ENCODE data around the gene IVNS1ABP. TPM values are rescaled to one million over a fixed set of nuclear protein-coding genes. Genes with fewer than 3 reads are reported as not detected.

The IVNS1ABP gene
- total and polyA plus RNA-seq, 2 donors (not counting 3 experiments of a cell fraction or from before 2014, with no cell fraction given): 26.3 to 81.6 TPM

- intact Hi-C loops (cut with micrococcal nuclease): no loop called here
- Histone ChIP-seq H4K20me1 (replicated peaks; ENCODE audit: control insufficient read depth, extremely low read depth, insufficient read depth, low read length) (no peaks in the 10 kb centered on the region), H3K36me3 (ENCODE audit: control insufficient read depth in 2 of 2, extremely low read depth in 1 of 2, insufficient read depth in 2 of 2, low read length in 2 of 2) (no peaks in the 10 kb centered on the region), H3K79me2 (ENCODE audit: control insufficient read depth, insufficient read depth, low read length) (no peaks in the 10 kb centered on the region), H3K9me1 (replicated peaks; ENCODE audit: control insufficient read depth, extremely low read depth, insufficient read depth, low read length) (no peaks in the 10 kb centered on the region), H3K4me3 (replicated peaks in 1 of 3; ENCODE audit: insufficient read depth in 1 of 3, low read depth in 1 of 3, low read length in 3 of 3) (no peak overlapping the region), H3K9me3 (replicated peaks; ENCODE audit: control insufficient read depth, insufficient read depth, low read length) (no peaks in the 10 kb centered on the region), H2AFZ (ENCODE audit: low read depth, low read length) (no peak overlapping the region), H3K4me1 (ENCODE audit: control insufficient read depth, extremely low read depth, insufficient read depth, low read length) (no peaks in the 10 kb centered on the region), H3K27me3 (ENCODE audit: control insufficient read depth in 2 of 2, insufficient read depth in 2 of 2, low read length in 2 of 2) (no peaks in the 10 kb centered on the region), H3K27ac (ENCODE audit: insufficient read depth, low read depth, low read length) (no peak overlapping the region), H3K4me2 (ENCODE audit: insufficient read depth, low read length) (no peak overlapping the region), H3K9ac (replicated peaks; ENCODE audit: extremely low read depth, insufficient read depth, low read length) (no peak overlapping the region)
- BruUV-seq (replicated peaks): no TSS peak
- POLR2A ChIA-PET: no interaction called here
- DNase-seq (ENCODE audit: low read depth, low spot score) (no peak), FAIRE-seq (no peak)
- CTCF ChIA-PET: interaction anchor here (2.2 kb wide), 1 partner anchor 392 kb away, joined by 8 read pairs; no protein-coding TSS in a partner anchor
- dilution Hi-C loops (cut with MboI; ENCODE audit: extremely low pct_ligation_motif_present, low sequenced_read_pairs): no loop called here
- TF ChIP-seq EZH2 (IDR thresholded peaks at IDR 0.05; ENCODE audit: borderline replicate concordance, low read depth, low read length, severe bottlenecking) (no peak), POLR2A (IDR thresholded peaks at IDR 0.05; ENCODE audit: low read depth, low read length) (no peak), MYC (IDR thresholded peaks at IDR 0.05; ENCODE audit: low read depth, low read length) (no peak), JUN (IDR thresholded peaks at IDR 0.05; ENCODE audit: borderline replicate concordance, insufficient read depth, insufficient read length, low read depth) (no peak), GATA2 (IDR thresholded peaks at IDR 0.05; ENCODE audit: insufficient read depth, insufficient read length, low read depth, low read length) (no peak), FOS (IDR thresholded peaks at IDR 0.05; ENCODE audit: borderline replicate concordance, insufficient read depth, low read length) (no peak), POLR2AphosphoS5 (IDR thresholded peaks at IDR 0.05; ENCODE audit: insufficient read depth, low read depth, low read length) (no peak)
- TF ChIP-seq, protein P1, sequence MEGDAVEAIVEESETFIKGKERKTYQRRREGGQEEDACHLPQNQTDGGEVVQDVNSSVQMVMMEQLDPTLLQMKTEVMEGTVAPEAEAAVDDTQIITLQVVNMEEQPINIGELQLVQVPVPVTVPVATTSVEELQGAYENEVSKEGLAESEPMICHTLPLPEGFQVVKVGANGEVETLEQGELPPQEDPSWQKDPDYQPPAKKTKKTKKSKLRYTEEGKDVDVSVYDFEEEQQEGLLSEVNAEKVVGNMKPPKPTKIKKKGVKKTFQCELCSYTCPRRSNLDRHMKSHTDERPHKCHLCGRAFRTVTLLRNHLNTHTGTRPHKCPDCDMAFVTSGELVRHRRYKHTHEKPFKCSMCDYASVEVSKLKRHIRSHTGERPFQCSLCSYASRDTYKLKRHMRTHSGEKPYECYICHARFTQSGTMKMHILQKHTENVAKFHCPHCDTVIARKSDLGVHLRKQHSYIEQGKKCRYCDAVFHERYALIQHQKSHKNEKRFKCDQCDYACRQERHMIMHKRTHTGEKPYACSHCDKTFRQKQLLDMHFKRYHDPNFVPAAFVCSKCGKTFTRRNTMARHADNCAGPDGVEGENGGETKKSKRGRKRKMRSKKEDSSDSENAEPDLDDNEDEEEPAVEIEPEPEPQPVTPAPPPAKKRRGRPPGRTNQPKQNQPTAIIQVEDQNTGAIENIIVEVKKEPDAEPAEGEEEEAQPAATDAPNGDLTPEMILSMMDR (IDR thresholded peaks at IDR 0.05; ENCODE audit: extremely low read depth in 1 of 2, insufficient read depth in 1 of 2, low read depth in 1 of 2, low read length in 2 of 2): no peak
- TF ChIP-seq, protein P2, sequence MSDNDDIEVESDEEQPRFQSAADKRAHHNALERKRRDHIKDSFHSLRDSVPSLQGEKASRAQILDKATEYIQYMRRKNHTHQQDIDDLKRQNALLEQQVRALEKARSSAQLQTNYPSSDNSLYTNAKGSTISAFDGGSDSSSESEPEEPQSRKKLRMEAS (IDR thresholded peaks at IDR 0.05; ENCODE audit: insufficient read depth, insufficient read length): no peak
These were observed 28.6 kb downstream of the IVNS1ABP start for GRCh38 chr1:185288435-185288834.

Data from endothelial cell of umbilical vein (primary cell).